Esophagus squamous epithelium (tissue), 4 donors: ENCODE data around the gene TMEM131.

Experiments used
- CTCF ChIP-seq, 6 experiments: fragments of 450-650 bp in 4 of 6; fragments of 200-600 bp in 2 of 6; sonication (generic) in 2 of 6; IDR thresholded peaks; one replicate each; pipeline ENCODE4 v1.5.1; 2016 to 2019; ENCODE audit warnings: antibody characterized with exemption in 6 of 6, mild to moderate bottlenecking in 4 of 6, moderate library complexity in 4 of 6
- POLR2A ChIP-seq, 4 donors: fragments of 450-650 bp; IDR thresholded peaks; one replicate each; pipeline ENCODE4 v1.6.1; 2017; ENCODE audit warnings: antibody characterized with exemption in 4 of 4, mild to moderate bottlenecking in 4 of 4, moderate library complexity in 3 of 4

- TF ChIP-seq CTCF (IDR thresholded peaks at IDR 0.05) = no peak
- TF ChIP-seq POLR2A (IDR thresholded peaks at IDR 0.05) = no peak
These were observed 67.2 kb downstream of the TMEM131 start for GRCh38 chr2:97928591-97928990.
